Stimulated activated naive B cell treated with anti-CD40 and anti-IgM and Interleukin-4, amounts not matched to agents 10 μg/mL and 1 μg/mL and 100 μg/mL, for 72 hours (primary cell): ENCODE results near the gene PDZD7.
A peak's percentile ranks its signal among the peaks of the same experiment; 100 is the strongest.

Experiments
- ATAC-seq, 2 donors: fragments of 150-1000 bp; cut with Tn5 transposase; replicated peaks; 2 replicates each; pipeline ENCODE4 v1.10.0; 2021; ENCODE audit warnings: moderate library complexity in 1 of 2
- DNase-seq: peaks from one replicate; pipeline ENCODE4 v3.0.0; 2021
- H3K27ac Mint-ChIP-seq: one replicate; pipeline ENCODE4 v1.8.0; 2022; ENCODE audit warnings: mild to moderate bottlenecking, mixed read lengths
- H3K27me3 Mint-ChIP-seq, 2 donors: one replicate each; pipeline ENCODE4 v1.8.0; 2022; ENCODE audit warnings: mixed read lengths in 2 of 2
- H3K36me3 Mint-ChIP-seq, 2 donors: one replicate each; pipeline ENCODE4 v1.8.0; 2022; ENCODE audit warnings: mixed read lengths in 2 of 2, mild to moderate bottlenecking in 1 of 2
- H3K4me1 Mint-ChIP-seq, 2 donors: one replicate each; pipeline ENCODE4 v1.8.0; 2022; ENCODE audit warnings: mixed read lengths in 2 of 2, mild to moderate bottlenecking in 1 of 2
- H3K4me3 Mint-ChIP-seq, 2 donors: one replicate each; pipeline ENCODE4 v1.8.0; 2022; ENCODE audit warnings: mild to moderate bottlenecking in 2 of 2, mixed read lengths in 2 of 2, moderate library complexity in 1 of 2
- H3K9me3 Mint-ChIP-seq, 2 donors: one replicate each; pipeline ENCODE4 v1.8.0; 2022; ENCODE audit warnings: mixed read lengths in 2 of 2, mild to moderate bottlenecking in 1 of 2

Gene PDZD7

GRCh38 chr10:101027106-101027720, 3.7 kb downstream of the PDZD7 start:
- Mint-ChIP-seq H3K27ac (no peak overlapping the region), H3K4me3 (no peak overlapping the region), H3K4me1 (peaks cover 18 to 22% of the 10 kb centered on the region in 2 donors), H3K27me3 (peaks cover 29 to 30% of the 10 kb centered on the region in 2 donors), H3K9me3 (no peaks in the 10 kb centered on the region), H3K36me3 (no peaks in the 10 kb centered on the region)
- DNase-seq: no peak
- no peak for ATAC-seq

DNA sequence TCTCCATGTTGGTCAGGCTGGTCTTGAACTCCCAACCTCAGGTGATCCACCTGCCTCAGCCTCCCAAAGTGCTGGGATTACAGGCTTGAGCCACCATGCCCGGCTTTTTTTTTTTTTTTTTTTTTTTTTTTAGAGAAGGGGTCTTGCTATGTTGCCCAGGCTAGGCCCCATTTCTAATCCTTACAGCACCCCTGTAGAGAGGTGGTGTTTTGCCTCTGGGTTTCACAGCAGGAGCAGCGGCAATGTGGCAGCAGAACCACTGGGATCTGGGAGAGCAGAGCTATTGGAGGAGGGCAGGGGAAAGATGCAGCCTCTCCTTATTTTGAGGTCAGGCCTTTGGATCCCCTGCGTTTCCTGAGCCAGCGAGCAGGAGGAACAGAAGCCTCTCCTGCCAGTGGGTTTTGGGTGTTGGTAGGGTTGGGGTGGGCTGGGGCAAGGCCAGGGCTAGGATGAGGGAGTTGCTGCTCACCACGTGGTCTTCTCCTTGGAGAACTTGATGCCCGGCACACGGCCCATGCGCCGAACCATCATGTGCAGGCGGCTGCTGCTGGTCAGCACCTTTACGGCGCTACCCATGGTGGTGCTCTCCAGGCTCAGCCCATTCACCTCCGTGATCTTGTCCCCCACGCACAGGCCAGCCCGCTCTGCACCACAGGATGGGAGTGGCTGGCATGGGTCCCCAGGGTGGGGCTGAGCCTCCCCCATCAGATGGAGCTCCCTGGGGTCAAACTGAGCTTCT, 7.8 kb downstream of the PDZD7 start:
- no peak for ATAC-seq
- no peak overlapping the region for H3K4me3 Mint-ChIP-seq
- H3K27me3 Mint-ChIP-seq: peaks cover 28 to 41% of the 10 kb centered on the region in 2 donors
- no peaks in the 10 kb centered on the region for H3K36me3 Mint-ChIP-seq
- no peak for DNase-seq
- no peak overlapping the region for H3K27ac Mint-ChIP-seq
- H3K4me1 Mint-ChIP-seq: peaks cover 7 to 16% of the 10 kb centered on the region in 2 donors
- H3K9me3 Mint-ChIP-seq: no peaks in the 10 kb centered on the region

GRCh38 chr10:101021692-101022251, 9.2 kb downstream of the PDZD7 start:
- no peaks in the 10 kb centered on the region for H3K36me3 Mint-ChIP-seq
- DNase-seq: no peak
- no peak overlapping the region for H3K4me3 Mint-ChIP-seq
- peak overlapping the region; percentile 14 for H3K27ac Mint-ChIP-seq
- ATAC-seq: no peak
- H3K9me3 Mint-ChIP-seq: no peaks in the 10 kb centered on the region
- peaks cover 26 to 42% of the 10 kb centered on the region in 2 donors for H3K27me3 Mint-ChIP-seq
- H3K4me1 Mint-ChIP-seq: peaks cover 11 to 25% of the 10 kb centered on the region in 2 donors

DNA sequence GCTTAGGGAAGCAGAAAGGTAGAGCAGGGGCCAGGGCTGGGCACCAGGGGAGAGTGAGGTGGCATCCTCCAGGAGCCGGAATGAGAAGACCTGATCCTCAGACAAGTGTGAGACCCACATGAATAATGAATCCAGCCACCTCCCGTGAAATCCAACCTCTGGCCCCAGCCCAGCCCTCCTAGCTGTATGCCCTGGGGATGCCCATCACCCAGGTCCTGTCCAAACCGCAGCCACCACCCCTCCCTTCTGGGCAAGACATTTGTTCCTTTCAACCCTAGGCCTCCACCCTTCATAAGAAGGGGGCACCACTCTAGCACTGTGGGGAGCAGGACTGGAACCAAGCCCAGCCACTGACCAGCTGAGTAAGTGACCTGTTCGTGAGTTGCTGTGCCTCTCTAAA, 9.7 kb downstream of the PDZD7 start:
- ATAC-seq (no peak), DNase-seq (no peak)
- H3K4me1 Mint-ChIP-seq: peaks cover 11 to 25% of the 10 kb centered on the region in 2 donors
- H3K36me3 Mint-ChIP-seq: no peaks in the 10 kb centered on the region
- no peak overlapping the region for H3K4me3 Mint-ChIP-seq
- no peak overlapping the region for H3K27ac Mint-ChIP-seq
- H3K27me3 Mint-ChIP-seq: peaks cover 32 to 48% of the 10 kb centered on the region in 2 donors
- H3K9me3 Mint-ChIP-seq: no peaks in the 10 kb centered on the region

DNA sequence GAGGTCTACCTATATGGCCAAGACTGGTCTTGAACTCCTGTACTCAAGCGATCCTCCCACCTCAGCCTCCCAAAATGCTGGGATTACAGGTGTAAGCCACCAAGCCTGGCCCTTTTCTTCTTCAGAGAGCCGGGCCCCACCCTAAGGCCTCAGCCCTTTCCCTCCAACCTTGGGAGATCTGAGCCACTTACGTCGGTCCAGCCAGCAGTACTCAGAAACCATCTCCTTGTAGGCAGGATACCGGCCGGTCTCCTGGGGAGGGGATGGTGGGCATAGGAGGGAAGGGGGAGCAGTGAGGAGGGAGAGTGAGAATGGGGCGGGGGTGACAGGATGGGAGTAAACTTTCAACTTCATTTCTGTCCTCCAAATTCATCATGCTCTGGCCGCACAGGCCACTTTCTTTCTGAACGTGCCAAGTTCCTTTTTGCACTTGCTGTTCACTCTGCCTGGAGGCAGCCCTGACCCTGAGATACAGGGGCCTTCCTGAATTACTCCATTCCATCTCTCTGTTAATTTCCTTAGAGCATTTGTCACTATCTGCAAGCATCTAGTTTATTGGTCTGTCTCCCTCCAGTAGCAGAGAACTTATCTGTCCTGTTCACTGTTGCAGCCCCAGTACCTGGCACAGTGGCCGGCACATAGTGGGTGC, 10.4 kb downstream of the PDZD7 start:
- H3K27ac Mint-ChIP-seq: no peak overlapping the region

DNA sequence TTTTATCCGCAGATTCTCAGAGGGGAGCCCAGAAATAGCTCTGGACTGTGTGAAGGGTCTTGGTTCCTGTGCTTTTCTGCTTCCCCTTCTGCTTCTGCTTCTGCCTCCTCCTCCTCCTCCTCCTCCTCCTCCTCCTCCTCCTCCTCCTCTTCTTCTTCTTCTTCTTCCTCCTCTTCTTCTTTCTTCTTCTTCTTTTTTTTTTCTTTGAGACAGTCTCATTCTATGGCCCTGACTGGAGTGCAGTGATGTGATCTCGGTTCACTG, 11.6 kb downstream of the PDZD7 start:
- no peaks in the 10 kb centered on the region for H3K9me3 Mint-ChIP-seq
- H3K36me3 Mint-ChIP-seq: no peaks in the 10 kb centered on the region
- ATAC-seq (no peak), DNase-seq (no peak)
- peak overlapping the region in 1 of 2 donors; percentile 9 for H3K4me3 Mint-ChIP-seq
- peaks cover 45 to 63% of the 10 kb centered on the region in 2 donors for H3K27me3 Mint-ChIP-seq
- peaks cover 16 to 29% of the 10 kb centered on the region in 2 donors for H3K4me1 Mint-ChIP-seq
- H3K27ac Mint-ChIP-seq: no peak overlapping the region

More for the DNA sequence above, 10.4 kb downstream of the PDZD7 start:
- H3K9me3 Mint-ChIP-seq: no peaks in the 10 kb centered on the region
- peaks cover 11 to 25% of the 10 kb centered on the region in 2 donors for H3K4me1 Mint-ChIP-seq
- DNase-seq: no peak
- no peak for ATAC-seq
- H3K27me3 Mint-ChIP-seq: peaks cover 36 to 55% of the 10 kb centered on the region in 2 donors
- H3K4me3 Mint-ChIP-seq: no peak overlapping the region
- H3K36me3 Mint-ChIP-seq: no peaks in the 10 kb centered on the region

DNA sequence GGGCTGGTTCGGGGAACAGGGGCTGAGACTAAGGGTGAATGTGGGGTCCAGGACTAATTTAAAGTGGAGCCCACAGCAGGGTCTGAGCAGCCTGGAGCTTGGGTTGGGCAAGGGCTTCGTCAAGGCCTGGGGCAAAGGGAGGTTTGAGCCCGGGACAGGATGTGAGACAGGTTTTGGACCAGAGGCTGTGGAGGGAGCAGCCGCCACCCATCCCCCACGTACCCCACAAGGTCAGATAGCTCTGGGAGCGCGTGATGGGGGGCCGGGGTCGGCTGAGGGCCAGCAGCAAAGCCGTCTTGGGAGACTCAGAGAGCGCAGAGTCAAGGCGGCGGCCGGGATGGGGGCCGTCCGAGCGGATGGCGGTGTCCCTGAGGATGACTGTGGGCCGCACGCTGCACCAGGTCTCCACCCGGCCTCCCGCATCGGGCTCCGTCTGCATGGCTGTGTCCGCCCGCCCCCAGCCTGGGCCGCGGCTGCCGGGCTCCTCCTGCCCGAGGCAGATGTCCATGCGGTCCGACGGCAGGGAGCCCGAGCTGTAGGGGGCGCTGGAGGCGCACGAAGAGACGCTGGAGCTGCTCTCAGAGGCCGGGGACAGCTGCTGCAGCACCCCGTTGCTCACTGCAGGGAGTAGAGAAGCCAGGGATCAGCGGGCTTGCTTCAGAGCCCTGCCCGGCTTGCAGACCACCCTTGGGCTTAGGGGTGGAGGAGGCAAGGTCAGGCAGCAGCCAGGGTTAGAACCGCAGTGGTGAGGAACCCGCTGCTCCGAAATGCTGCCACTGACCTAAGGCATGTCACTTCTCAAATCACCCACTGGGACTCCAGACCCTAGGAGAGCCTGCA, 12.1 kb downstream of the PDZD7 start:
- Mint-ChIP-seq H3K4me3 (peak overlapping the region; percentile 61 to 71), H3K27me3 (peaks cover 47 to 63% of the 10 kb centered on the region in 2 donors), H3K27ac (peak overlapping the region; percentile 87), H3K4me1 (peaks cover 18 to 34% of the 10 kb centered on the region in 2 donors), H3K36me3 (no peaks in the 10 kb centered on the region), H3K9me3 (no peaks in the 10 kb centered on the region)
- peak; percentile 65 for DNase-seq
- ATAC-seq: peak; percentile 79 to 80

- Mint-ChIP-seq H3K4me1 (peaks cover 22 to 38% of the 10 kb centered on the region in 2 donors), H3K36me3 (no peaks in the 10 kb centered on the region), H3K27ac (peak overlapping the region; percentile 87), H3K4me3 (peak overlapping the region; percentile 61 to 71), H3K9me3 (no peaks in the 10 kb centered on the region), H3K27me3 (peaks cover 49 to 67% of the 10 kb centered on the region in 2 donors)
- DNase-seq (no peak), ATAC-seq (peak; percentile 61 to 65)
Observed at GRCh38 chr10:101018118-101018599, 12.8 kb downstream of the PDZD7 start.

- Mint-ChIP-seq H3K27me3 (peaks cover 50 to 64% of the 10 kb centered on the region in 2 donors), H3K36me3 (no peaks in the 10 kb centered on the region), H3K9me3 (no peaks in the 10 kb centered on the region), H3K4me3 (no peak overlapping the region), H3K4me1 (peaks cover 29 to 44% of the 10 kb centered on the region in 2 donors), H3K27ac (peak overlapping the region; percentile 1)
- ATAC-seq (no peak), DNase-seq (no peak)
Observed at GRCh38 chr10:101016814-101017213, 14.1 kb downstream of the PDZD7 start.

GRCh38 chr10:101015582-101015973, 15.4 kb downstream of the PDZD7 start:
- Mint-ChIP-seq H3K27ac (no peak overlapping the region), H3K4me1 (peaks cover 29 to 44% of the 10 kb centered on the region in 2 donors)

DNA sequence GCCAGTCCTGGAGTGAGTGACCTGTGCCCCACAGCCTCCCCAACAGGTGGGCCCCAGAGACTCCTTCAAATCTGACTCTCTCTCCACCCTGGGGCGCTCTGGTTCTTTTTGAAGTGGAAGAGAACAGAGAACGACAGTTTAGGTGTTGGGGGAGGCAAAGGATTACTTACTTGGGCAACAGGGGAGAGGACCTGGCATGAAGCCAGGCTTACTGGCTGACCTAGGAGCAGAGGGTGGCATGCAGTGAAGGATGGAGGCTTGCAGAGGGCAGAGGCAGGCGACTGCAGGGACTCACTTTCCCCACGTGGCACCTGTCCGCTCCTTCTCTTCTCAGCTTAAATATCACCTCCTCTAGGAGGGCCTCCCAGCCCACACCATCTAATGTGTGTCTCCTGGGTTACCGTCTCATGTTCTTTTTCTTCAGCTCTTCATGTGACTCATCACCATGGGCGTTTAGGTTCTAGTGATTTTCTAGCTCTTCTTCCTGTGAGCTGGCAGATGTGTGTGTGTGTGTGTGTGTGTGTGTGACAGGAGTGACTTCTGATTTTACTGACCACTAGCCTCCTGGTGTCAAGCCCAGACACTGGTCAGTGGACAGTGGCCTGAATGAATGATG, 15.9 kb downstream of the PDZD7 start:
- no peak for ATAC-seq
- Mint-ChIP-seq H3K27me3 (peaks cover 46 to 54% of the 10 kb centered on the region in 2 donors), H3K4me1 (peaks cover 29 to 44% of the 10 kb centered on the region in 2 donors), H3K4me3 (no peak overlapping the region), H3K9me3 (no peaks in the 10 kb centered on the region), H3K36me3 (no peaks in the 10 kb centered on the region), H3K27ac (no peak overlapping the region)
- no peak for DNase-seq

More at GRCh38 chr10:101015582-101015973, 15.4 kb downstream of the PDZD7 start:
- peaks cover 46 to 55% of the 10 kb centered on the region in 2 donors for H3K27me3 Mint-ChIP-seq
- H3K9me3 Mint-ChIP-seq: no peaks in the 10 kb centered on the region
- no peak for DNase-seq
- H3K4me3 Mint-ChIP-seq: no peak overlapping the region
- H3K36me3 Mint-ChIP-seq: no peaks in the 10 kb centered on the region
- ATAC-seq: no peak

GRCh38 chr10:101014230-101014884, 16.6 kb downstream of the PDZD7 start:
- no peaks in the 10 kb centered on the region for H3K36me3 Mint-ChIP-seq
- H3K9me3 Mint-ChIP-seq: no peaks in the 10 kb centered on the region
- peaks cover 28 to 40% of the 10 kb centered on the region in 2 donors for H3K4me1 Mint-ChIP-seq
- ATAC-seq: peak; percentile 38 to 47
- peak; percentile 43 for DNase-seq
- H3K27ac Mint-ChIP-seq: no peak overlapping the region
- H3K4me3 Mint-ChIP-seq: no peak overlapping the region
- H3K27me3 Mint-ChIP-seq: peaks cover 42 to 50% of the 10 kb centered on the region in 2 donors

- Mint-ChIP-seq H3K4me1 (peaks cover 25 to 31% of the 10 kb centered on the region in 2 donors), H3K27me3 (peaks cover 38 to 42% of the 10 kb centered on the region in 2 donors), H3K36me3 (no peaks in the 10 kb centered on the region), H3K9me3 (no peaks in the 10 kb centered on the region), H3K27ac (peak overlapping the region; percentile 70), H3K4me3 (peak overlapping the region in 1 of 2 donors; percentile 0)
- ATAC-seq: no peak
- no peak for DNase-seq
Observed at GRCh38 chr10:101013365-101013825, 17.5 kb downstream of the PDZD7 start.
